ENCODE data around the gene BBOX1. TPM values are rescaled to one million over a fixed set of nuclear protein-coding genes. Genes with fewer than 3 reads are reported as not detected.

Gene BBOX1
- total and polyA plus RNA-seq, 2 donors (not counting 3 experiments of a cell fraction or from before 2014, with no cell fraction given) = not detected

GRCh38 chr11:27084518-27084917 lies 43.9 kb downstream of the BBOX1 start:
- no peak for FAIRE-seq
- Histone ChIP-seq H3K79me2 (ENCODE audit: control insufficient read depth, insufficient read depth, low read length) (no peaks in the 10 kb centered on the region), H2AFZ (ENCODE audit: low read depth, low read length) (no peak overlapping the region), H3K4me1 (ENCODE audit: control insufficient read depth, extremely low read depth, insufficient read depth, low read length) (no peaks in the 10 kb centered on the region), H4K20me1 (replicated peaks; ENCODE audit: control insufficient read depth, extremely low read depth, insufficient read depth, low read length) (no peaks in the 10 kb centered on the region), H3K4me2 (ENCODE audit: insufficient read depth, low read length) (no peak overlapping the region), H3K27me3 (ENCODE audit: control insufficient read depth in 2 of 2, insufficient read depth in 2 of 2, low read length in 2 of 2) (no peaks in the 10 kb centered on the region), H3K9ac (replicated peaks; ENCODE audit: extremely low read depth, insufficient read depth, low read length) (no peak overlapping the region), H3K4me3 (replicated peaks in 1 of 3; ENCODE audit: insufficient read depth in 1 of 3, low read depth in 1 of 3, low read length in 3 of 3) (no peak overlapping the region), H3K9me3 (replicated peaks; ENCODE audit: control insufficient read depth, insufficient read depth, low read length) (no peaks in the 10 kb centered on the region), H3K9me1 (replicated peaks; ENCODE audit: control insufficient read depth, extremely low read depth, insufficient read depth, low read length) (no peaks in the 10 kb centered on the region), H3K27ac (ENCODE audit: insufficient read depth, low read depth, low read length) (no peak overlapping the region), H3K36me3 (ENCODE audit: control insufficient read depth in 2 of 2, extremely low read depth in 1 of 2, insufficient read depth in 2 of 2, low read length in 2 of 2) (no peaks in the 10 kb centered on the region)
- TF ChIP-seq CTCF (IDR thresholded peaks at IDR 0.05; ENCODE audit: extremely low read depth in 1 of 2, insufficient read depth in 1 of 2, low read depth in 1 of 2, low read length in 2 of 2) (no peak), POLR2A (IDR thresholded peaks at IDR 0.05; ENCODE audit: low read depth, low read length) (no peak), EZH2 (IDR thresholded peaks at IDR 0.05; ENCODE audit: borderline replicate concordance, low read depth, low read length, severe bottlenecking) (no peak), FOS (IDR thresholded peaks at IDR 0.05; ENCODE audit: borderline replicate concordance, insufficient read depth, low read length) (no peak), POLR2AphosphoS5 (IDR thresholded peaks at IDR 0.05; ENCODE audit: insufficient read depth, low read depth, low read length) (no peak), GATA2 (IDR thresholded peaks at IDR 0.05; ENCODE audit: insufficient read depth, insufficient read length, low read depth, low read length) (no peak)
- ChIA-PET CTCF (no interaction called here), POLR2A (no interaction called here)
- dilution Hi-C loops (cut with MboI; ENCODE audit: extremely low pct_ligation_motif_present, low sequenced_read_pairs) (no loop called here), intact Hi-C loops (cut with micrococcal nuclease) (no loop called here)
- DNase-seq (ENCODE audit: low read depth, low spot score) = no peak
- no TSS peak for BruUV-seq (replicated peaks)

- no peaks in the 10 kb centered on the region for H3K9me3 ChIP-seq (replicated peaks; ENCODE audit: control insufficient read depth, insufficient read depth, low read length)
- intact Hi-C loops (cut with micrococcal nuclease) (no loop called here), dilution Hi-C loops (cut with MboI; ENCODE audit: extremely low pct_ligation_motif_present, low sequenced_read_pairs) (no loop called here)
- no peak overlapping the region for H3K4me2 ChIP-seq (ENCODE audit: insufficient read depth, low read length)
- no peak for FAIRE-seq
- ChIA-PET CTCF (no interaction called here), POLR2A (no interaction called here)
- no peaks in the 10 kb centered on the region for H4K20me1 ChIP-seq (replicated peaks; ENCODE audit: control insufficient read depth, extremely low read depth, insufficient read depth, low read length)
- H3K4me1 ChIP-seq (ENCODE audit: control insufficient read depth, extremely low read depth, insufficient read depth, low read length) = no peaks in the 10 kb centered on the region
- H3K27me3 ChIP-seq (ENCODE audit: control insufficient read depth in 2 of 2, insufficient read depth in 2 of 2, low read length in 2 of 2) = no peaks in the 10 kb centered on the region
- TF ChIP-seq CTCF (IDR thresholded peaks at IDR 0.05; ENCODE audit: extremely low read depth in 1 of 2, insufficient read depth in 1 of 2, low read depth in 1 of 2, low read length in 2 of 2) = no peak
- no peak for TF ChIP-seq POLR2AphosphoS5 (IDR thresholded peaks at IDR 0.05; ENCODE audit: insufficient read depth, low read depth, low read length)
- no peak for TF ChIP-seq MYC (IDR thresholded peaks at IDR 0.05; ENCODE audit: low read depth, low read length)
- no peak for TF ChIP-seq POLR2A (IDR thresholded peaks at IDR 0.05; ENCODE audit: low read depth, low read length)
- no peak for TF ChIP-seq FOS (IDR thresholded peaks at IDR 0.05; ENCODE audit: borderline replicate concordance, insufficient read depth, low read length)
- TF ChIP-seq MAX (IDR thresholded peaks at IDR 0.05; ENCODE audit: insufficient read depth, insufficient read length) = no peak
- no peak for TF ChIP-seq JUN (IDR thresholded peaks at IDR 0.05; ENCODE audit: borderline replicate concordance, insufficient read depth, insufficient read length, low read depth)
- TF ChIP-seq GATA2 (IDR thresholded peaks at IDR 0.05; ENCODE audit: insufficient read depth, insufficient read length, low read depth, low read length) = no peak
- no peak for TF ChIP-seq EZH2 (IDR thresholded peaks at IDR 0.05; ENCODE audit: borderline replicate concordance, low read depth, low read length, severe bottlenecking)
- H2AFZ ChIP-seq (ENCODE audit: low read depth, low read length) = no peak overlapping the region
- no peak for DNase-seq (ENCODE audit: low read depth, low spot score)
- no peak overlapping the region for H3K4me3 ChIP-seq (replicated peaks in 1 of 3; ENCODE audit: insufficient read depth in 1 of 3, low read depth in 1 of 3, low read length in 3 of 3)
- no peaks in the 10 kb centered on the region for H3K9me1 ChIP-seq (replicated peaks; ENCODE audit: control insufficient read depth, extremely low read depth, insufficient read depth, low read length)
- no TSS peak for BruUV-seq (replicated peaks)
- no peaks in the 10 kb centered on the region for H3K79me2 ChIP-seq (ENCODE audit: control insufficient read depth, insufficient read depth, low read length)
- no peak overlapping the region for H3K27ac ChIP-seq (ENCODE audit: insufficient read depth, low read depth, low read length)
- H3K36me3 ChIP-seq (ENCODE audit: control insufficient read depth in 2 of 2, extremely low read depth in 1 of 2, insufficient read depth in 2 of 2, low read length in 2 of 2) = no peaks in the 10 kb centered on the region
- no peak overlapping the region for H3K9ac ChIP-seq (replicated peaks; ENCODE audit: extremely low read depth, insufficient read depth, low read length)
Measured at GRCh38 chr11:27085111-27085510, 44.5 kb downstream of the BBOX1 start.
